Activated T-cell treated with anti-CD3 and anti-CD28 coated beads, Interleukin-2, amount 50 U/mL, for 24 hours (primary cell): ENCODE results near the gene FYCO1.

ENCODE experiments used
- DNase-seq: peaks from one replicate; pipeline ENCODE4 v3.0.0-alpha.2; 2020
- H3K27ac Mint-ChIP-seq: 2 replicates; pipeline ENCODE4 v1.8.0; 2020; ENCODE audit warnings: mild to moderate bottlenecking, mixed read lengths
- H3K27me3 Mint-ChIP-seq: 2 replicates; pipeline ENCODE4 v1.8.0; 2020; ENCODE audit warnings: mixed read lengths
- H3K36me3 Mint-ChIP-seq: 2 replicates; pipeline ENCODE4 v1.8.0; 2020; ENCODE audit warnings: low read depth, mixed read lengths
- H3K4me1 Mint-ChIP-seq: 2 replicates; pipeline ENCODE4 v1.8.0; 2020; ENCODE audit warnings: low read depth, mixed read lengths
- H3K4me3 Mint-ChIP-seq: 2 replicates; pipeline ENCODE4 v1.8.0; 2020; ENCODE audit warnings: mild to moderate bottlenecking, moderate library complexity, mixed read lengths
- H3K9me3 Mint-ChIP-seq: 2 replicates; pipeline ENCODE4 v1.8.0; 2020; ENCODE audit warnings: mixed read lengths

FYCO1 gene

GRCh38 chr3:45922039-45922326 lies 73.6 kb downstream of the FYCO1 start:
- peaks cover 30% of the 10 kb centered on the region for H3K4me1 Mint-ChIP-seq
- no peak for DNase-seq
- no peak overlapping the region for H3K4me3 Mint-ChIP-seq
- H3K27ac Mint-ChIP-seq: no peak overlapping the region
- H3K27me3 Mint-ChIP-seq: peaks cover 15% of the 10 kb centered on the region
- no peaks in the 10 kb centered on the region for H3K9me3 Mint-ChIP-seq
- peaks cover 80% of the 10 kb centered on the region for H3K36me3 Mint-ChIP-seq

DNA sequence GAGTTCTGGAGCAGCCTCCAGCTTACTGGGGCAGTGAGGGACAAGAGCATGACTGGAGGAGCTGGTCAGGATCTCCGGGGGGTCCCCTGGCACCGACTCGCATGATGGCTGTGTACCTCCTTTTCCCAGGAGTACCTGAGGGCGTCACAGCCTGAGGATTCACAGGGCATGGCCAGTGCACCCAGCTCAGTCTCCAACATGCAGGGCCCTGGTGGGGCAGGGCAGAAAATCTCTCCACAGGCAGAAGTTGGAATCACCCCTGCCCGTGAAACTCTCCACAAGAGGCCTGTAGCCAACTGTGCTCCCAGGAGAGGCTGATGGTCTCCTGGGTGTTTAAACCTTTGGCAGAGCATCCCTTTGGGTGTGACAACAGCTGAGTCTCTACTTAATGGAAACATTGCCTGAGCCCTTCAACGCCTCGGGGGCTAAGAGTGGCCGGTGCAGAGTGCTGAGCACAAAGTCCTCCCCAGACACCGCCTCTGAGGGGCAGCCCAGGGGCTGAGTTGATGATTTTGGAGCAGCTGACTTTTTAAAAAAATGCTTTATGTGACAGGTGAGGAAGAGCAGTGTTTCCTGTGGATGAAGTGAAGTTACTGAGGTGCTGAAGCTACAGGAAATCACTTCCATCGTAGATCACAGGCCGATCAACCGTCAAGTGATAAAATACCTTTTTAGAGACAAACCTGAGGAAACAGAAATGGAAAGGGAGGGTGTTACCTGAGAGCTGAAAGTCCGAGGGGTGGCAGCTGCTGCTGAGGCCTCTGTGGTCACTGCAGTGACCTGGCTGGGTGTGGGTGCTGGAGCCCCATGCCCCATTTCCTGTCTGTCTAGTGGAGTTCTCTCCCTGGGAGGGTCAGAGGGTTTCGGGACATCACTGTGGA lies 74.2 kb downstream of the FYCO1 start:
- H3K27ac Mint-ChIP-seq: no peak overlapping the region
- H3K9me3 Mint-ChIP-seq: no peaks in the 10 kb centered on the region
- DNase-seq: peak; percentile 31
- peaks cover 79% of the 10 kb centered on the region for H3K36me3 Mint-ChIP-seq
- H3K27me3 Mint-ChIP-seq: peaks cover 17% of the 10 kb centered on the region
- no peak overlapping the region for H3K4me3 Mint-ChIP-seq
- peaks cover 36% of the 10 kb centered on the region for H3K4me1 Mint-ChIP-seq

DNA sequence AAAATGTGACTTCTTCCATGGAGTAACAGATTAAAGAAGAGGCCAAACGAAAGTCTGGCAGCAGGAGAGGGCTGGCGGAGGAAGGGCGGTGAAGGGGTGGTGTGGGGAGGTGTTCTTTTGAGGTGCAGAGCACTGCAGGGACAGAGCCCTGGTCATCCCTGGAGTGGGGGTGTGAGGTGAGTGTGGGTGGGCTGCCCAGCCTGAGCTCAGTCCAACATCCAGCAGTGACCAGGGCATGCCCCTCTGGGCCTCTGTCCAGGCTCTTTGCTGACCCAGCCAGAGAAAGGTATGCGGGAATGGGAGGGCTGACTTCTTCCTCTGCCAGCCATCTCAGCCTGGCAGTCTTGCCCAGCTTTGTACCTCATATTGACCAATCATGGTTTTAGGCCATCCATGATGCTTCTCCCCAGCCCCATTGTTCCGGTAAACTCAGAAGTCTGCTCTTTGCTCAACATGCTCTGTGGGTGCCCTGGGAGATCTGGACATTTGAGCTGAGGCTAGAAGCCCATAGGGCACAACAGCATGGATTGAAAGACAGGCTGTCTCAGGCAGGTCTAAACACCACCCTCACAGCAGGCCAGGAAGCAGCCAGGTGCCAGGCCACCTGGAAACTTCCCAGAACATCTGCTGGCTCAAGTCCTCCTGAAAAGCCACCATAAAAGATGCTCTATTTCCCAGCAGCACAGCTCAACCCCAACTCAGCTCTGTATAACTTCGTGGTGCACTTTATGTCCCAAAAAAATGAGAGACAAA lies 78.3 kb downstream of the FYCO1 start:
- Mint-ChIP-seq H3K9me3 (no peaks in the 10 kb centered on the region), H3K27me3 (peaks cover 42% of the 10 kb centered on the region), H3K4me3 (no peak overlapping the region), H3K27ac (no peak overlapping the region), H3K4me1 (peaks cover 54% of the 10 kb centered on the region), H3K36me3 (peaks cover 47% of the 10 kb centered on the region)
- DNase-seq: peak; percentile 28

DNA sequence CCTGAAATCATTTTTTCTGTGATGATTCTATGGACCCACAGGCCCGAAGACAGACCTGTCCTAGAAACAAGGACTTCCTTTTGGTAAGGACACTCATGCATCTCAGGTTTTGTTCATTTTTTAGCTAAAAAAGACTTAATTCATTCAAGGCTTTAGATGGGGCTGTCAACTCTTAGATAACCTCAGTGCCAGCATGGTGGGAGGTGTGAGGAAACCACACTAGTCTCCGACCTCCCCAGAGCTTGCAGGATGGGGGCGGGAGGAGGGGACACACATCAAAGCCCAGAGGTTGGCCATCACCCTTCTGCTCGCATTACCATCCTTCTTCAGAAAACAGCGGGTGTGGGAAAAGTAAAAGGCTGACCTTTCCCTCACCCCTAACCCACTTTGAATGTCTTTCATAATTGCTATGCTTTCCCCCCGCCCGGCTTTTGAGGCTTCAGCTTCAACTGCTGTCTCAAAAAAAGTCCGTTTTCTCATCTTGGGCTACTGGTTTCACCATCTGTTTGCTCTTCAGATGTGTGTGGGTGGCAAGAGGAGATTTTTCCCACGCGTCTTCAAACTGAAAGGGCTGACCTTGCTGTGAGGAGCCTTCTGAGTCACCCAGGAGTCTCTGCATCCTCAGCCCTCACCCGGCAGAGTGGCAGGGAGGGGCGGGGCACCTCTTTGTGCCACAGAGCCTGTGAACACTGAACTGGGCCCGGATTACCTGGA lies 79.9 kb downstream of the FYCO1 start:
- H3K4me3 Mint-ChIP-seq: peak overlapping the region; percentile 37
- peaks cover 30% of the 10 kb centered on the region for H3K36me3 Mint-ChIP-seq
- H3K4me1 Mint-ChIP-seq: peaks cover 52% of the 10 kb centered on the region

GRCh38 chr3:45915059-45915439 lies 80.6 kb downstream of the FYCO1 start:
- peak; percentile 34 for DNase-seq
- Mint-ChIP-seq H3K27me3 (peaks cover 59% of the 10 kb centered on the region), H3K36me3 (peaks cover 24% of the 10 kb centered on the region), H3K4me1 (peaks cover 52% of the 10 kb centered on the region), H3K4me3 (peak overlapping the region; percentile 37), H3K27ac (peak overlapping the region; percentile 79), H3K9me3 (no peaks in the 10 kb centered on the region)

More for the DNA sequence above, 79.9 kb downstream of the FYCO1 start:
- H3K27ac Mint-ChIP-seq: peak overlapping the region; percentile 79
- no peaks in the 10 kb centered on the region for H3K9me3 Mint-ChIP-seq
- peaks cover 57% of the 10 kb centered on the region for H3K27me3 Mint-ChIP-seq
- DNase-seq: peak; percentile 81

GRCh38 chr3:45914362-45915058 lies 81.1 kb downstream of the FYCO1 start:
- Mint-ChIP-seq H3K9me3 (no peaks in the 10 kb centered on the region), H3K27ac (no peak overlapping the region), H3K4me3 (no peak overlapping the region), H3K27me3 (peaks cover 64% of the 10 kb centered on the region), H3K36me3 (peaks cover 22% of the 10 kb centered on the region), H3K4me1 (peaks cover 52% of the 10 kb centered on the region)
- DNase-seq: peak; percentile 32

DNA sequence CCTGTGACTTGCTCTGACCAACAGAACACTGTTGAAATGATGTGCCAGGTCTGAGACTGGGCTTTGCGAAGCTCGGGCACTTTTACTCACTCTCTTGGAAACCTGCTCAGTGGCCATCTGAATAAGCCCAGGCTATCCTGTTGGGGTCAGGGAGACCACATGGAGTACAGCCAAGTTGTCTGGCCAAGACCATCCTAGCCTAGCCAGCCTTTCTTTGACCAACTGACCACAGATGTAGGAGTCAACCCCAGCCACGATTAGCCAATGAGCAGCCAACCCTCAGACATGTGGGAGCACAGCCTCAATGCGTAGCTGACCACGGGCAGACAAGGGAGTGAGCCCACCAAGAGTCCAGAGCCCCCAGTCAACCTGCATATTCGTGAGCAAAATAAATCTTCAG lies 83.2 kb downstream of the FYCO1 start:
- Mint-ChIP-seq H3K9me3 (no peaks in the 10 kb centered on the region), H3K36me3 (peaks cover 6% of the 10 kb centered on the region), H3K27ac (no peak overlapping the region), H3K4me1 (peaks cover 53% of the 10 kb centered on the region), H3K4me3 (no peak overlapping the region), H3K27me3 (peaks cover 71% of the 10 kb centered on the region)
- no peak for DNase-seq

DNA sequence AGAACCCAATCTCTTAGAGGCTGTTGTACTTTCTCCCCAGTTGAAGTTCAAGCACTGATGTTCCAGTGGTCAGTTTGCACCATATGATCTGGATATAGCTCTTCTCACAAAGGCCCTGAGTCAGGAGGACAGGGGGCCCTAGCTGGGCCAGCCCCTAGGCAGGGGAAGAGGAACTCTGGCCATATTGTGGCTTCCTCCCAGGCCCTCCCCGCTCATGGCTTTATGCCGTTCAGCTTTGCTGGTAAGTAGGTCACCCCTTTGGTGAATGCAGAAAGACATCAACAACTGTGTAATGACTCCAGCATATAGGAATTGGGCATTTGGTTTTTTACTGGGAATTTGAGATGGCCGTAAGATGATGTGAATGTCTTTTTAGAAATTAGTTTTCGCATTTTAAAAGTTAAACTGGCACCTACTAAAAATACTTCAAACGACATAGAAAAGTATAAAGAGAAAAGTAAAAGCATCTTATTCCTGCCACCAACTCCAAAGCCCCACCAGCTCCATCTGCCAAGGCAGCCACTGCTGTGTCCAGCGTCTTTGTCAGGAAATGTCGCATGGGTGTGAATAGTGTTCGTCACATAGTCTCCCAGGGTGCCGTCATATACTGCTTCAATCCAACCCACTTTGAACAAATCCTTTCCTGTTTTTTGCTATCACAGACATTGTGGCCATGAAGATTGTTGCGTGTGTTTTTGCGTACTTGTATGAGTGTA lies 84.0 kb downstream of the FYCO1 start:
- DNase-seq: no peak
- Mint-ChIP-seq H3K27ac (no peak overlapping the region), H3K36me3 (peaks cover under 1% of the 10 kb centered on the region), H3K27me3 (peaks cover 70% of the 10 kb centered on the region), H3K4me3 (no peak overlapping the region), H3K9me3 (no peaks in the 10 kb centered on the region), H3K4me1 (peaks cover 49% of the 10 kb centered on the region)

GRCh38 chr3:45910892-45911291 lies 84.7 kb downstream of the FYCO1 start:
- H3K9me3 Mint-ChIP-seq: no peaks in the 10 kb centered on the region
- no peaks in the 10 kb centered on the region for H3K36me3 Mint-ChIP-seq
- H3K27me3 Mint-ChIP-seq: peaks cover 75% of the 10 kb centered on the region
- no peak overlapping the region for H3K4me3 Mint-ChIP-seq
- peaks cover 42% of the 10 kb centered on the region for H3K4me1 Mint-ChIP-seq
- no peak for DNase-seq
- H3K27ac Mint-ChIP-seq: no peak overlapping the region

DNA sequence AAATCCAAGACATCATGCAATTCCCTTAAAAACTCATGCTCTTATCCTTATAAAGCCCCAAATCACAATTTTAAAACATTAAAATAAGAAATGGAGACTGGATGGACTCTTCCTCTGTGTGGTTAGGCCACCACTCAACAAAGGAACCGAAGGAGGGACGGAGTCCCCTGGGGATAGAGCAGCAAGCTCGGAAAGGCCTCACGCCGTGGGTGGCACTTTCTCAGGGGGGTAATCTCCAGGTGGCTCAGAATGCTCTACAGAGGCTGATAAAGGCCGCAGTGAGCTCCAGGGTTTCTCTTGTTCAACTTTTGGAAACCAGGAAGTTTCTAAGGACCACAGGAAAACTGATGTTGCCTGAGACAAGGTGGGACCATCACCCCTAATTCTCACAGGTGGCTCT lies 86.1 kb downstream of the FYCO1 start:
- no peak overlapping the region for H3K4me3 Mint-ChIP-seq
- no peak overlapping the region for H3K27ac Mint-ChIP-seq
- peaks cover 3% of the 10 kb centered on the region for H3K9me3 Mint-ChIP-seq
- peaks cover 35% of the 10 kb centered on the region for H3K4me1 Mint-ChIP-seq
- H3K36me3 Mint-ChIP-seq: no peaks in the 10 kb centered on the region
- DNase-seq: peak; percentile 12
- H3K27me3 Mint-ChIP-seq: peaks cover 74% of the 10 kb centered on the region

GRCh38 chr3:45908761-45909160 lies 86.9 kb downstream of the FYCO1 start:
- H3K4me3 Mint-ChIP-seq: no peak overlapping the region
- no peak overlapping the region for H3K27ac Mint-ChIP-seq
- peak; percentile 18 for DNase-seq
- H3K4me1 Mint-ChIP-seq: peaks cover 34% of the 10 kb centered on the region
- no peaks in the 10 kb centered on the region for H3K36me3 Mint-ChIP-seq
- H3K27me3 Mint-ChIP-seq: peaks cover 69% of the 10 kb centered on the region
- H3K9me3 Mint-ChIP-seq: peaks cover 3% of the 10 kb centered on the region

GRCh38 chr3:45907769-45908705 lies 87.6 kb downstream of the FYCO1 start:
- H3K36me3 Mint-ChIP-seq: no peaks in the 10 kb centered on the region
- peaks cover 61% of the 10 kb centered on the region for H3K27me3 Mint-ChIP-seq
- no peak overlapping the region for H3K27ac Mint-ChIP-seq
- H3K4me3 Mint-ChIP-seq: no peak overlapping the region
- peaks cover 3% of the 10 kb centered on the region for H3K9me3 Mint-ChIP-seq
- peak; percentile 37 for DNase-seq
- H3K4me1 Mint-ChIP-seq: peaks cover 34% of the 10 kb centered on the region
